Vagina (tissue), 2 donors: ENCODE measurements around the gene ZNF593OS. TPM values are rescaled to one million over a fixed set of nuclear protein-coding genes. Genes with fewer than 3 reads are reported as not detected.
A peak's percentile ranks its signal among the peaks of the same experiment; 100 is the strongest.

Experiments used
- DNase-seq, 2 donors: peaks; one replicate each; pipeline ENCODE4 v3.0.0-alpha.2; 2017; ENCODE audit errors: extremely low spot score in 2 of 2
- H3K27ac ChIP-seq: fragments of 200-600 bp; sonication (generic); one replicate; pipeline ENCODE4 v1.5.1; 2019
- H3K27me3 ChIP-seq: fragments of 200-600 bp; sonication (generic); one replicate; pipeline ENCODE4 v1.5.1; 2019
- H3K36me3 ChIP-seq, 2 donors: fragments of 200-600 bp; sonication (generic); one replicate each; pipeline ENCODE4 v1.5.1; 2017 to 2019
- H3K4me1 ChIP-seq: fragments of 200-600 bp; sonication (generic); one replicate; pipeline ENCODE4 v1.5.1; 2019
- H3K4me3 ChIP-seq, 2 donors: fragments of 200-600 bp; sonication (generic); 1 replicate in 1 of 2; 2 replicates in 1 of 2; pipeline ENCODE4 v1.5.1; 2016 to 2019
- H3K9me3 ChIP-seq: fragments of 200-600 bp; sonication (generic); one replicate; pipeline ENCODE4 v1.5.1; 2019
- CTCF ChIP-seq, 3 experiments: fragments of 450-650 bp in 2 of 3; fragments of 200-600 bp in 1 of 3; sonication (generic) in 1 of 3; IDR thresholded peaks; one replicate each; pipeline ENCODE4 v1.5.1; 2017 to 2019; ENCODE audit warnings: antibody characterized with exemption in 3 of 3, mild to moderate bottlenecking in 2 of 3, moderate library complexity in 2 of 3
- POLR2A ChIP-seq, 2 donors: fragments of 450-650 bp; IDR thresholded peaks; one replicate each; pipeline ENCODE4 v1.6.1; 2017; ENCODE audit warnings: antibody characterized with exemption in 2 of 2, mild to moderate bottlenecking in 2 of 2, moderate library complexity in 2 of 2
- POLR2AphosphoS5 ChIP-seq, 2 donors: sonication (generic); formaldehyde crosslinking; IDR thresholded peaks; one replicate each; pipeline ENCODE4 v1.9.0; 2017; ENCODE audit warnings: antibody characterized with exemption in 2 of 2, mild to moderate bottlenecking in 2 of 2, low read depth in 1 of 2; ENCODE audit not compliant: insufficient read depth in 1 of 2
- intact Hi-C: fragments of 100-400 bp; cut with DNase I; formaldehyde crosslinking; loops from one replicate; pipeline ENCODE4 v1.15.1; 2023
- total RNA-seq: library from RNA; depleted of rRNA; stranded (reverse); fragments of >200 nt; gene quantifications from one replicate; pipeline ENCODE4 v1.2.3, GENCODE V29; 2016

Gene ZNF593OS
- total RNA-seq, 1 donor from 2014 or later = not detected

GRCh38 chr1:26177182-26177684 lies 5.6 kb upstream of the ZNF593OS start, which contains the start of gene CNKSR1:
Gene CNKSR1 (plus strand): TSS chr1:26177491. CDS start chr1:26177548, 57 bp downstream.
- no peaks in the 10 kb centered on the region for H3K36me3 ChIP-seq
- H3K4me1 ChIP-seq = peaks cover 10% of the 10 kb centered on the region
- no peaks in the 10 kb centered on the region for H3K27me3 ChIP-seq
- peak within 1 kb of the TSS in 1 of 2 donors; percentile 34 for H3K4me3 ChIP-seq
- no peaks in the 10 kb centered on the region for H3K9me3 ChIP-seq
- intact Hi-C loops = no loop called here
- DNase-seq = no peak
- TF ChIP-seq CTCF (IDR thresholded peaks at IDR 0.05) (no peak), POLR2AphosphoS5 (IDR thresholded peaks at IDR 0.05; ENCODE audit: insufficient read depth in 1 of 2, low read depth in 1 of 2) (no peak), POLR2A (IDR thresholded peaks at IDR 0.05) (no peak)
- peak within 1 kb of the TSS; percentile 53 for H3K27ac ChIP-seq

- intact Hi-C loops = no loop called here
- H3K27ac ChIP-seq = no peak overlapping the region
- TF ChIP-seq POLR2AphosphoS5 (IDR thresholded peaks at IDR 0.05; ENCODE audit: insufficient read depth in 1 of 2, low read depth in 1 of 2) = no peak
- TF ChIP-seq CTCF (IDR thresholded peaks at IDR 0.05) = no peak
- no peak for TF ChIP-seq POLR2A (IDR thresholded peaks at IDR 0.05)
- H3K27me3 ChIP-seq = no peaks in the 10 kb centered on the region
- DNase-seq = no peak
- H3K4me3 ChIP-seq = no peak overlapping the region
- no peaks in the 10 kb centered on the region for H3K9me3 ChIP-seq
- H3K36me3 ChIP-seq = no peaks in the 10 kb centered on the region
- peaks cover 18% of the 10 kb centered on the region for H3K4me1 ChIP-seq
Observed at GRCh38 chr1:26175346-26175745, 3.7 kb upstream of the ZNF593OS start.

GRCh38 chr1:26170472-26170821 lies 1.2 kb downstream of the ZNF593OS start:
- peaks cover 17% of the 10 kb centered on the region for H3K4me1 ChIP-seq
- H3K36me3 ChIP-seq = no peaks in the 10 kb centered on the region
- intact Hi-C loops = no loop called here
- no peaks in the 10 kb centered on the region for H3K9me3 ChIP-seq
- no peaks in the 10 kb centered on the region for H3K27me3 ChIP-seq
- no peak for TF ChIP-seq CTCF (IDR thresholded peaks at IDR 0.05)
- TF ChIP-seq POLR2A (IDR thresholded peaks at IDR 0.05) = no peak
- TF ChIP-seq POLR2AphosphoS5 (IDR thresholded peaks at IDR 0.05; ENCODE audit: insufficient read depth in 1 of 2, low read depth in 1 of 2) = no peak
- peak overlapping the region; percentile 60 for H3K27ac ChIP-seq
- no peak for DNase-seq
- peak overlapping the region; percentile 70 to 96 for H3K4me3 ChIP-seq

- no peak for DNase-seq
- TF ChIP-seq POLR2AphosphoS5 (IDR thresholded peaks at IDR 0.05; ENCODE audit: insufficient read depth in 1 of 2, low read depth in 1 of 2) = peak; percentile 75 to 85
- TF ChIP-seq POLR2A (IDR thresholded peaks at IDR 0.05) = no peak
- TF ChIP-seq CTCF (IDR thresholded peaks at IDR 0.05) = peak; percentile 73 to 90 (median 87)
- Histone ChIP-seq H3K36me3 (no peaks in the 10 kb centered on the region), H3K9me3 (no peaks in the 10 kb centered on the region), H3K27ac (peak within 1 kb of the TSS; percentile 60), H3K27me3 (no peaks in the 10 kb centered on the region), H3K4me1 (peaks cover 17% of the 10 kb centered on the region), H3K4me3 (peak within 1 kb of the TSS; percentile 70 to 96)
- intact Hi-C loops = loop anchor here (10.0 kb wide), 1 partner anchor 135 kb away; no protein-coding TSS in a partner anchor
Observed at GRCh38 chr1:26169669-26170471, 1.8 kb downstream of the ZNF593OS start, which contains the start of gene ZNF593. Gene ZNF593 (plus strand): TSS chr1:26169908. CDS start chr1:26169984, 76 bp downstream.

GRCh38 chr1:26169198-26169554 lies 2.5 kb downstream of the ZNF593OS start:
- intact Hi-C loops = loop anchor here (10.0 kb wide), 1 partner anchor 134 kb away; no protein-coding TSS in a partner anchor
- DNase-seq = no peak
- H3K9me3 ChIP-seq = no peaks in the 10 kb centered on the region
- peak overlapping the region; percentile 70 to 96 for H3K4me3 ChIP-seq
- TF ChIP-seq CTCF (IDR thresholded peaks at IDR 0.05) = no peak
- H3K27me3 ChIP-seq = no peaks in the 10 kb centered on the region
- H3K4me1 ChIP-seq = peaks cover 17% of the 10 kb centered on the region
- H3K36me3 ChIP-seq = no peaks in the 10 kb centered on the region
- peak overlapping the region; percentile 60 for H3K27ac ChIP-seq
